Activated CD4-positive, alpha-beta T cell treated with anti-CD3 and anti-CD28 coated beads, Interleukin-2, amount 10 ng/mL, durations not matched to agents 7 days and 5 days (primary cell): Measurements from ENCODE around the gene INHBC. TPM values are rescaled to one million over a fixed set of nuclear protein-coding genes. Genes with fewer than 3 reads are reported as not detected.
A peak's percentile ranks its signal among the peaks of the same experiment; 100 is the strongest.
"Not testable (repeated sequence)": the region's sequence is repeated elsewhere in the genome, so short reads cannot be mapped to it uniquely, and the experiment has no call there.

Experiments
- CTCF ChIA-PET: fragments of 350-600 bp; sonication (Branson Sonifier 250); formaldehyde crosslinking; loops from one replicate; lab custom pipeline; 2021; ENCODE audit warnings: antibody characterized with exemption; lab: Charles Lee
- POLR2A ChIA-PET: fragments of 350-600 bp; sonication (Branson Sonifier 250); formaldehyde crosslinking; loops from one replicate; lab custom pipeline; 2021; ENCODE audit warnings: antibody characterized with exemption; lab: Charles Lee
- DNase-seq: peaks from one replicate; pipeline ENCODE4 v3.0.0-alpha.2; 2020
- H3K27ac Mint-ChIP-seq: one replicate; pipeline ENCODE4 v1.8.0; 2021; ENCODE audit warnings: mild to moderate bottlenecking, moderate library complexity, mixed read lengths
- H3K27me3 Mint-ChIP-seq: one replicate; pipeline ENCODE4 v1.8.0; 2021; ENCODE audit warnings: mixed read lengths
- H3K36me3 Mint-ChIP-seq: one replicate; pipeline ENCODE4 v1.8.0; 2021; ENCODE audit warnings: low read depth, mixed read lengths
- H3K4me1 Mint-ChIP-seq: one replicate; pipeline ENCODE4 v1.8.0; 2021; ENCODE audit warnings: mixed read lengths
- H3K4me3 Mint-ChIP-seq: one replicate; pipeline ENCODE4 v1.8.0; 2021; ENCODE audit warnings: mild to moderate bottlenecking, moderate library complexity, mixed read lengths
- H3K9me3 Mint-ChIP-seq: one replicate; pipeline ENCODE4 v1.8.0; 2021; ENCODE audit warnings: mixed read lengths
- total RNA-seq, 2 experiments: library from RNA; stranded (reverse); gene quantifications; one replicate each; pipeline ENCODE4 v1.2.3, GENCODE V29; 2021

INHBC gene
- not detected for total RNA-seq

GRCh38 chr12:57434517-57435223 lies at the start of gene INHBC:
Gene INHBC, plus strand, starts transcription at chr12:57434784. Its CDS starts 103 bp downstream, at chr12:57434887.
- ChIA-PET CTCF (interaction anchor here (0.8 to 4.5 kb wide), 10 partner anchors 13 to 252 kb away, joined by 3 to 28 read pairs (median 3); partner anchors contain the start of gene GLI1), POLR2A (interaction anchor here (0.5 kb wide), 1 partner anchor 98 kb away, joined by 3 read pairs; no protein-coding TSS in a partner anchor)
- DNase-seq: no peak
- Mint-ChIP-seq H3K27ac (peak within 1 kb of the TSS; percentile 68), H3K4me3 (no peak within 1 kb of the TSS), H3K9me3 (no peaks in the 10 kb centered on the region), H3K36me3 (peaks cover 2% of the 10 kb centered on the region), H3K4me1 (peaks cover 24% of the 10 kb centered on the region), H3K27me3 (peaks cover 4% of the 10 kb centered on the region)

- Mint-ChIP-seq H3K36me3 (peaks cover 18% of the 10 kb centered on the region), H3K27ac (no peak overlapping the region), H3K9me3 (no peaks in the 10 kb centered on the region), H3K4me1 (no peaks in the 10 kb centered on the region), H3K27me3 (no peaks in the 10 kb centered on the region), H3K4me3 (no peak overlapping the region)
- CTCF ChIA-PET: no interaction called here
- DNase-seq: no peak
- POLR2A ChIA-PET: no interaction called here
These were observed 49.0 kb upstream of the INHBC start for GRCh38 chr12:57385586-57385985.

GRCh38 chr12:57386187-57386720 lies 48.3 kb upstream of the INHBC start:
- ChIA-PET CTCF (interaction anchor here (1.0 kb wide), 1 partner anchor 24 kb away, joined by 3 read pairs; no protein-coding TSS in a partner anchor), POLR2A (no interaction called here)
- no peaks in the 10 kb centered on the region for H3K27me3 Mint-ChIP-seq
- no peak for DNase-seq
- H3K4me3 Mint-ChIP-seq: no peak overlapping the region
- no peaks in the 10 kb centered on the region for H3K4me1 Mint-ChIP-seq
- H3K27ac Mint-ChIP-seq: no peak overlapping the region
- no peaks in the 10 kb centered on the region for H3K9me3 Mint-ChIP-seq
- peaks cover 16% of the 10 kb centered on the region for H3K36me3 Mint-ChIP-seq

GRCh38 chr12:57388425-57388824 lies 46.2 kb upstream of the INHBC start:
- CTCF ChIA-PET: interaction anchor here (0.7 kb wide), 1 partner anchor 110 kb away, joined by 3 read pairs; no protein-coding TSS in a partner anchor
- Mint-ChIP-seq H3K9me3 (no peaks in the 10 kb centered on the region), H3K27me3 (no peaks in the 10 kb centered on the region), H3K36me3 (peaks cover 23% of the 10 kb centered on the region), H3K27ac (no peak overlapping the region), H3K4me3 (no peak overlapping the region), H3K4me1 (no peaks in the 10 kb centered on the region)
- POLR2A ChIA-PET: no interaction called here
- no peak for DNase-seq

GRCh38 chr12:57389033-57389432 lies 45.6 kb upstream of the INHBC start:
- Mint-ChIP-seq H3K36me3 (peaks cover 28% of the 10 kb centered on the region), H3K27ac (no peak overlapping the region), H3K27me3 (no peaks in the 10 kb centered on the region), H3K9me3 (no peaks in the 10 kb centered on the region), H3K4me1 (no peaks in the 10 kb centered on the region), H3K4me3 (no peak overlapping the region)
- DNase-seq: no peak
- ChIA-PET POLR2A (no interaction called here), CTCF (interaction anchor here (0.7 kb wide), 1 partner anchor 111 kb away, joined by 3 read pairs; no protein-coding TSS in a partner anchor)

- ChIA-PET POLR2A (no interaction called here), CTCF (interaction anchor here (0.5 kb wide), 1 partner anchor 124 kb away, joined by 3 read pairs; no protein-coding TSS in a partner anchor)
- Mint-ChIP-seq H3K27ac (no peak overlapping the region), H3K4me3 (no peak overlapping the region), H3K36me3 (peaks cover 33% of the 10 kb centered on the region), H3K27me3 (no peaks in the 10 kb centered on the region), H3K9me3 (no peaks in the 10 kb centered on the region), H3K4me1 (no peaks in the 10 kb centered on the region)
- DNase-seq: no peak
These were observed 44.4 kb upstream of the INHBC start for GRCh38 chr12:57390174-57390573.

- POLR2A ChIA-PET: no interaction called here
These were observed 39.5 kb upstream of the INHBC start for GRCh38 chr12:57395121-57395520.

GRCh38 chr12:57397441-57397840 lies 37.1 kb upstream of the INHBC start:
- Mint-ChIP-seq H3K27me3 (no peaks in the 10 kb centered on the region), H3K36me3 (peaks cover 21% of the 10 kb centered on the region), H3K9me3 (no peaks in the 10 kb centered on the region), H3K27ac (no peak overlapping the region), H3K4me3 (no peak overlapping the region), H3K4me1 (peaks cover 1% of the 10 kb centered on the region)
- no peak for DNase-seq
- ChIA-PET CTCF (interaction anchor here (1.4 kb wide), 1 partner anchor 10 kb away, joined by 3 read pairs; no protein-coding TSS in a partner anchor), POLR2A (no interaction called here)

More at GRCh38 chr12:57395121-57395520, 39.5 kb upstream of the INHBC start:
- H3K4me3 Mint-ChIP-seq: no peak overlapping the region
- H3K36me3 Mint-ChIP-seq: peaks cover 26% of the 10 kb centered on the region
- H3K9me3 Mint-ChIP-seq: no peaks in the 10 kb centered on the region
- no peak overlapping the region for H3K27ac Mint-ChIP-seq
- peaks cover 1% of the 10 kb centered on the region for H3K4me1 Mint-ChIP-seq
- CTCF ChIA-PET: no interaction called here
- DNase-seq: no peak
- no peaks in the 10 kb centered on the region for H3K27me3 Mint-ChIP-seq

- DNase-seq, H3K9me3 Mint-ChIP-seq, H3K4me1 Mint-ChIP-seq, H3K27ac Mint-ChIP-seq, H3K36me3 Mint-ChIP-seq, POLR2A ChIA-PET, H3K4me3 Mint-ChIP-seq, H3K27me3 Mint-ChIP-seq: not testable (repeated sequence)
- CTCF ChIA-PET: interaction anchor here (1.3 kb wide), 1 partner anchor 10 kb away, joined by 3 read pairs; no protein-coding TSS in a partner anchor
These were observed 34.7 kb upstream of the INHBC start for GRCh38 chr12:57399718-57400463.

GRCh38 chr12:57401165-57401564 lies 33.4 kb upstream of the INHBC start:
- peaks cover 3% of the 10 kb centered on the region for H3K4me1 Mint-ChIP-seq
- H3K27me3 Mint-ChIP-seq: no peaks in the 10 kb centered on the region
- no peak overlapping the region for H3K27ac Mint-ChIP-seq
- CTCF ChIA-PET: interaction anchor here (1.0 to 1.6 kb wide), 2 partner anchors 10 to 34 kb away, joined by 3 to 7 read pairs; partner anchors contain the start of gene INHBC
- DNase-seq: no peak
- H3K9me3 Mint-ChIP-seq: no peaks in the 10 kb centered on the region
- H3K36me3 Mint-ChIP-seq: peaks cover 3% of the 10 kb centered on the region
- POLR2A ChIA-PET: no interaction called here
- H3K4me3 Mint-ChIP-seq: no peak overlapping the region

GRCh38 chr12:57402156-57402555 lies 32.4 kb upstream of the INHBC start:
- not testable (repeated sequence) for H3K4me1 Mint-ChIP-seq, H3K36me3 Mint-ChIP-seq, DNase-seq, H3K27me3 Mint-ChIP-seq, H3K9me3 Mint-ChIP-seq, H3K27ac Mint-ChIP-seq, H3K4me3 Mint-ChIP-seq
- CTCF ChIA-PET: interaction anchor here (1.2 to 1.5 kb wide), 2 partner anchors 9 kb away, joined by 4 to 5 read pairs; no protein-coding TSS in a partner anchor
- POLR2A ChIA-PET: interaction anchor here (0.6 kb wide), 1 partner anchor 18 kb away, joined by 4 read pairs; no protein-coding TSS in a partner anchor

GRCh38 chr12:57404966-57405640 lies 29.5 kb upstream of the INHBC start:
- ChIA-PET POLR2A (no interaction called here), CTCF (interaction anchor here (0.6 to 1.3 kb wide), 2 partner anchors 52 to 54 kb away, joined by 3 read pairs; partner anchors contain the start of gene GLI1)
- DNase-seq: no peak
- H3K36me3 Mint-ChIP-seq: peaks cover 7% of the 10 kb centered on the region
- H3K4me1 Mint-ChIP-seq: peaks cover 2% of the 10 kb centered on the region
- no peaks in the 10 kb centered on the region for H3K27me3 Mint-ChIP-seq
- no peak overlapping the region for H3K4me3 Mint-ChIP-seq
- no peak overlapping the region for H3K27ac Mint-ChIP-seq
- H3K9me3 Mint-ChIP-seq: no peaks in the 10 kb centered on the region
